Measurements from ENCODE around the gene IFITM2. TPM values are rescaled to one million over a fixed set of nuclear protein-coding genes. Genes with fewer than 3 reads are reported as not detected.
A peak's percentile ranks its signal among the peaks of the same experiment; 100 is the strongest.

The IFITM2 gene
- total and polyA plus RNA-seq, 2 of the 13 experiments (the other 11 are each of a cell fraction or from before 2014, with no cell fraction given) = 13.8 to 267 TPM

DNA sequence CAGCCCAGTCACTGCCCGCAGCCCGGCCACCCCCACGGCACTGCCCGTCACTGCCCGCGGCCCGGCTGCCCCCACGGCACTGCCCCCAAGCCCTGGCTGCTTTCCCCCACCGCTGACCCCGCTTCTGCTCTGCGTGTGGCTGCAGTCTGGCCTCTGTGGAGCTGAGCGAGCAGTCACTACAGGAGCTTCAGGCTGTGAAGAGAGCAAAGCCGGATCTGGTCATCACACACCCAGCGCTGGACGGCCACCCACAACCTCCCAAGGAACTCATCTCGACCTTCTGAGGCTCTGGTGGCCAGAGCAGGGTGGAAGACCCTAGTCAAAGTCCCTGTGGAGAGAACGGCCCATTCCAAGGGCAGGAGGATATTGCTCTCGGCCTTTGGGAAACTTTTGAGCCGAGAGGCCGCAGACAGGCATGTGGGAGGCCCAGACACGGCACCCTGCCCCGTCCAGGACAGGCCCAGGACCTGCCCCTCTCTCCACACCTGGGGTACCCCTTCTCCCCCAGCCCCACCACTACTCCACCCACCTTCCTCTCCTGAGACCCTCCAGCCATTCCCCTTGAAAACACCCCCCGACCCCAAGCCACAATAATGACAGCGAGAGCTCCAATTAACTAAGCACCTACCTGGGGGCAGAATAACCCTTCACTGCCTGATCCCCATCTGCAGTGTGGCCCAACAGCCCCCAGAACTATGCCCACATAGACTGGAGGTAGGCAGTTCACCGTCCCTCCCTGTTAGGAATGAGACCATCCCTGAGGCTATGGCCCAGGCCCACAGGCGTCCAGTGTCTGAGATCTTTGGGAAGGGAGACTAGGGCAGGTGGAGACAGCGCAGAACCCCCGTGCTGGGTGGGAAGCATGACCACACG is 22.4 kb upstream of the IFITM2 start:
- no TSS peak for BruUV-seq (replicated peaks)
- Histone ChIP-seq H3K9ac (ENCODE audit: insufficient read depth, low read depth, low read length) (no peak overlapping the region), H3K4me3 (replicated peaks in 1 of 3; ENCODE audit: insufficient read depth in 1 of 3, low read depth in 2 of 3, low read length in 3 of 3) (no peak overlapping the region), H3K36me3 (replicated peaks in 1 of 2; ENCODE audit: control insufficient read depth in 1 of 2, insufficient read depth in 2 of 2, low read length in 2 of 2) (no peaks in the 10 kb centered on the region), H3K4me1 (ENCODE audit: insufficient read depth, low read length) (peaks cover 41% of the 10 kb centered on the region), H2AFZ (ENCODE audit: low read length) (no peak overlapping the region), H3K4me2 (ENCODE audit: low read depth, low read length) (no peak overlapping the region), H4K20me1 (ENCODE audit: insufficient read depth, low read length) (no peaks in the 10 kb centered on the region), H3K27ac (ENCODE audit: extremely low read length, insufficient read depth, low read length) (no peak overlapping the region), H3K9me3 (ENCODE audit: low read length) (no peaks in the 10 kb centered on the region), H3K27me3 (ENCODE audit: control insufficient read depth in 1 of 2, insufficient read depth in 2 of 2, low read length in 2 of 2) (peaks cover 9 to 78% of the 10 kb centered on the region in 2 experiments; a peak in 4 of 5 replicates), H3K79me2 (ENCODE audit: insufficient read depth, low read length) (no peaks in the 10 kb centered on the region)
- 38% methylated on average over 10 of the region's 29 CpGs for WGBS (ENCODE audit: low lambda C conversion rate)
- ChIA-PET POLR2A (no interaction called here), CTCF (ENCODE audit: low intra/inter-chr PET ratio, low total read pairs) (no interaction called here)
- FAIRE-seq (no peak), ATAC-seq (peak; percentile 23), DNase-seq (ENCODE audit: low spot score) (no peak)
- no peak for TF ChIP-seq HOXA7 (CRISPR knock-in tag; IDR thresholded peaks at IDR 0.05)
- 0 out of 2 replicates have a peak, but pooled peaks have one; percentile 56 for TF ChIP-seq EZH2 (conservative IDR thresholded peaks at IDR 0.05; ENCODE audit: low read depth, low read length)
- in situ Hi-C loops (cut with HindIII; ENCODE audit: extremely low pct_ligation_motif_present, low pct_unique_long_range_greater_than_20kb) = no loop called here
- intact Hi-C loops (cut with micrococcal nuclease; ENCODE audit: unreplicated experiment) = no loop called here

DNA sequence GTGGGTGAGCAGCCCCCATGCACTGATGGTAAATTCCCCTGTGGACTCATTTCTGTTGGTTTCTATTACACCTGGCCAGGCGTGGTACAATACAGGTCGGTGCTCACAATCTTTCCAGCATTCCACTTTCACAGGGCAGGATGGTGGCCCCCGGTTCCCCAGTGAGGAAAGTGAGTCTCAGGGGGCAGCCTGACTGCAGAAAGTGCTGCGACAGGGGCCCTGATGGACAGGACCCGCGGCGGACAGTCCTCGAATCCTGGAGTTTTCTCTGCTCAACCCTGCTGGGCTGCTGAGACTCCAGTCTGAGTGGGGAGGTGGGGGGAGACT is 21.8 kb upstream of the IFITM2 start:
- intact Hi-C loops (cut with micrococcal nuclease; ENCODE audit: unreplicated experiment) = no loop called here
- no peak for ATAC-seq
- no peak overlapping the region for H3K27ac ChIP-seq (ENCODE audit: extremely low read length, insufficient read depth, low read length)

More for the DNA sequence above, 21.8 kb upstream of the IFITM2 start:
- Histone ChIP-seq H3K9me3 (ENCODE audit: low read length) (no peaks in the 10 kb centered on the region), H3K36me3 (replicated peaks in 1 of 2; ENCODE audit: control insufficient read depth in 1 of 2, insufficient read depth in 2 of 2, low read length in 2 of 2) (no peaks in the 10 kb centered on the region), H3K4me3 (replicated peaks in 1 of 3; ENCODE audit: insufficient read depth in 1 of 3, low read depth in 2 of 3, low read length in 3 of 3) (no peak overlapping the region), H4K20me1 (ENCODE audit: insufficient read depth, low read length) (no peaks in the 10 kb centered on the region), H3K27me3 (ENCODE audit: control insufficient read depth in 1 of 2, insufficient read depth in 2 of 2, low read length in 2 of 2) (peaks cover 8 to 72% of the 10 kb centered on the region in 2 experiments; a peak in 4 of 5 replicates), H3K9ac (ENCODE audit: insufficient read depth, low read depth, low read length) (no peak overlapping the region), H2AFZ (ENCODE audit: low read length) (no peak overlapping the region), H3K4me2 (ENCODE audit: low read depth, low read length) (no peak overlapping the region), H3K4me1 (ENCODE audit: insufficient read depth, low read length) (peaks cover 41% of the 10 kb centered on the region), H3K79me2 (ENCODE audit: insufficient read depth, low read length) (no peaks in the 10 kb centered on the region)
- DNase-seq (ENCODE audit: low spot score) (no peak), FAIRE-seq (no peak)
- BruUV-seq (replicated peaks) = no TSS peak
- CTCF ChIA-PET (ENCODE audit: low intra/inter-chr PET ratio, low total read pairs) = no interaction called here
- TF ChIP-seq ZNF430 (CRISPR knock-in tag; IDR thresholded peaks at IDR 0.05) (no peak), TOPORS (CRISPR knock-in tag; IDR thresholded peaks at IDR 0.05) (no peak), ARNTL (CRISPR knock-in tag; IDR thresholded peaks at IDR 0.05) (no peak), NR2F2 (IDR thresholded peaks at IDR 0.05; ENCODE audit: borderline replicate concordance, low read depth) (no peak), ZFP36L2 (CRISPR knock-in tag; IDR thresholded peaks at IDR 0.05) (no peak), ZNF256 (CRISPR knock-in tag; conservative IDR thresholded peaks at IDR 0.05) (no peak), REL (CRISPR knock-in tag; conservative IDR thresholded peaks at IDR 0.05) (no peak), AGO1 (IDR thresholded peaks at IDR 0.05; ENCODE audit: low read depth, low read length, poor library complexity, severe bottlenecking) (no peak), ZNF615 (CRISPR knock-in tag; IDR thresholded peaks at IDR 0.05; ENCODE audit: borderline replicate concordance) (no peak), DMAP1 (CRISPR knock-in tag; IDR thresholded peaks at IDR 0.05) (no peak), ZNF557 (CRISPR knock-in tag; IDR thresholded peaks at IDR 0.05) (no peak), ZNF710 (CRISPR knock-in tag; IDR thresholded peaks at IDR 0.05; ENCODE audit: borderline replicate concordance) (no peak), NR2F6 (IDR thresholded peaks at IDR 0.05) (no peak), NR2F6 (CRISPR knock-in tag; IDR thresholded peaks at IDR 0.05) (no peak)
- in situ Hi-C loops (cut with HindIII; ENCODE audit: extremely low pct_ligation_motif_present, low pct_unique_long_range_greater_than_20kb) = no loop called here
- 58% methylated on average over 3 of the region's 8 CpGs for WGBS (ENCODE audit: low lambda C conversion rate)
- POLR2A ChIA-PET = no interaction called here

Data from HepG2 (cell line).